GM23338 (cell line): Measurements from ENCODE around the gene ZNF282. TPM values are rescaled to one million over a fixed set of nuclear protein-coding genes. Genes with fewer than 3 reads are reported as not detected.

Experiments used
- ATAC-seq: fragments of 200-7000 bp; cut with Tn5 transposase; 3 replicates; pipeline ENCODE4 v1.9.1; 2020
- DNase-seq: peaks from one replicate; pipeline ENCODE4 v3.0.0-alpha.2; 2015; ENCODE audit warnings: low spot score
- H2AFZ ChIP-seq: fragments of 200-600 bp; sonication (generic); 2 replicates; pipeline ENCODE4 v1.8.0; 2016; ENCODE audit warnings: antibody characterized with exemption, mild to moderate bottlenecking, moderate library complexity
- H3F3A ChIP-seq: fragments of 200-600 bp; sonication (generic); replicated peaks from 2 replicates; pipeline ENCODE4 v1.8.0; 2017; ENCODE audit warnings: antibody characterized with exemption, mixed run types, low read depth
- H3K27ac ChIP-seq: fragments of 200-600 bp; sonication (generic); 2 replicates; pipeline ENCODE4 v1.6.1; 2016; ENCODE audit warnings: low read depth
- H3K27me3 ChIP-seq: fragments of 200-600 bp; sonication (generic); 2 replicates; pipeline ENCODE4 v1.8.0; 2016; ENCODE audit warnings: mild to moderate bottlenecking, mixed run types, moderate library complexity; ENCODE audit not compliant: insufficient read depth
- H3K36me3 ChIP-seq: fragments of 200-600 bp; sonication (generic); 2 replicates; pipeline ENCODE4 v1.8.0; 2016; ENCODE audit warnings: mild to moderate bottlenecking; ENCODE audit not compliant: insufficient read depth
- H3K4me1 ChIP-seq: fragments of 200-600 bp; sonication (generic); 2 replicates; pipeline ENCODE4 v1.8.0; 2016; ENCODE audit warnings: mild to moderate bottlenecking, moderate library complexity; ENCODE audit not compliant: insufficient read depth
- H3K4me2 ChIP-seq: fragments of 200-600 bp; sonication (generic); 2 replicates; pipeline ENCODE4 v1.7.1; 2017; ENCODE audit warnings: mixed run types
- H3K4me3 ChIP-seq: fragments of 200-600 bp; sonication (generic); 2 replicates; pipeline ENCODE4 v1.6.1; 2016; ENCODE audit warnings: mixed run types
- H3K79me2 ChIP-seq: fragments of 200-600 bp; sonication (generic); replicated peaks from 2 replicates; pipeline ENCODE4 v1.8.0; 2017; ENCODE audit warnings: mild to moderate bottlenecking; ENCODE audit not compliant: insufficient read depth
- H3K9me2 ChIP-seq: fragments of 200-600 bp; sonication (generic); 2 replicates; pipeline ENCODE4 v1.8.0; 2017; ENCODE audit not compliant: insufficient read depth
- H4K20me1 ChIP-seq: fragments of 200-600 bp; sonication (generic); replicated peaks from 2 replicates; pipeline ENCODE4 v1.8.0; 2017; ENCODE audit warnings: mild to moderate bottlenecking; ENCODE audit not compliant: insufficient read depth
- H3K27ac Mint-ChIP-seq: 2 replicates; pipeline ENCODE4 v1.8.0; 2020; ENCODE audit warnings: inconsistent platforms, mild to moderate bottlenecking, moderate library complexity, mixed read lengths
- H3K27me3 Mint-ChIP-seq: 3 replicates; pipeline ENCODE4 v1.8.0; 2022; ENCODE audit warnings: low read depth, mild to moderate bottlenecking, moderate library complexity, mixed read lengths, inconsistent platforms; ENCODE audit not compliant: insufficient read depth, poor library complexity
- H3K36me3 Mint-ChIP-seq: 3 replicates; pipeline ENCODE4 v1.8.0; 2021; ENCODE audit warnings: low read depth, mild to moderate bottlenecking, inconsistent platforms, moderate library complexity, mixed read lengths
- H3K4me1 Mint-ChIP-seq: 3 replicates; pipeline ENCODE4 v1.8.0; 2020; ENCODE audit warnings: mild to moderate bottlenecking, inconsistent platforms, mixed read lengths
- H3K4me3 Mint-ChIP-seq: 3 replicates; pipeline ENCODE4 v1.8.0; 2021; ENCODE audit warnings: moderate library complexity, mild to moderate bottlenecking, inconsistent platforms, mixed read lengths
- H3K9me3 Mint-ChIP-seq: 3 replicates; pipeline ENCODE4 v1.8.0; 2020; ENCODE audit warnings: moderate library complexity, mild to moderate bottlenecking, inconsistent platforms, mixed read lengths
- CREB1 ChIP-seq: fragments of 250-450 bp; sonication (Bioruptor Pico); IDR thresholded peaks from 2 replicates; pipeline ENCODE4 v1.5.0; 2020; ENCODE audit warnings: low read depth, mild to moderate bottlenecking, moderate library complexity
- JUNB ChIP-seq: IDR thresholded peaks from one replicate; pipeline ENCODE4 v1.6.1; 2016; ENCODE audit warnings: antibody characterized with exemption; ENCODE audit not compliant: unreplicated experiment
- ZNF114 ChIP-seq: fragments of 250-450 bp; sonication (Bioruptor Pico); IDR thresholded peaks from 2 replicates; pipeline ENCODE4 v1.5.0; 2020; ENCODE audit warnings: mild to moderate bottlenecking, moderate library complexity
- ZNF331 ChIP-seq: fragments of 250-450 bp; sonication (Bioruptor Pico); IDR thresholded peaks from 2 replicates; pipeline ENCODE4 v1.5.0; 2020; ENCODE audit warnings: low read depth, mild to moderate bottlenecking, moderate library complexity
- polyA plus RNA-seq: library from polyadenylated mRNA; unstranded; fragments of >200 nt; fragmentation: Nextera tagmentation; extraction: Ambion mirVana; gene quantifications from 2 replicates; pipeline ENCODE4 v1.2.1, GENCODE V29; 2016
- total RNA-seq: library from RNA; depleted of rRNA; stranded (reverse); fragments of >200 nt; shearing (Covaris generic); gene quantifications from 2 replicates; pipeline ENCODE4 v1.2.3, GENCODE V29; 2014
- TF ChIP-seq, protein P1 (sequence below): IDR thresholded peaks from 2 replicates; pipeline ENCODE4 v1.6.1; 2016; ENCODE audit warnings: antibody characterized with exemption
- TF ChIP-seq, protein P2 (sequence below), 2 experiments: fragments of 200-600 bp in 1 of 2; sonication (generic) in 1 of 2; conservative IDR thresholded peaks; 2 replicates each; pipeline versions ENCODE4 v1.5.1 to v1.6.1; 2016 to 2017; ENCODE audit warnings: antibody characterized with exemption in 2 of 2, low read depth in 2 of 2, mild to moderate bottlenecking in 2 of 2, moderate library complexity in 1 of 2
- TF ChIP-seq, protein P3 (sequence below): fragments of 250-450 bp; sonication (Bioruptor Pico); IDR thresholded peaks from 2 replicates; pipeline ENCODE4 v1.5.0; 2020; ENCODE audit warnings: mild to moderate bottlenecking, moderate library complexity

Gene ZNF282
- total and polyA plus RNA-seq, 2 experiments from 2014 or later, result 7.2 to 36.3 TPM

DNA sequence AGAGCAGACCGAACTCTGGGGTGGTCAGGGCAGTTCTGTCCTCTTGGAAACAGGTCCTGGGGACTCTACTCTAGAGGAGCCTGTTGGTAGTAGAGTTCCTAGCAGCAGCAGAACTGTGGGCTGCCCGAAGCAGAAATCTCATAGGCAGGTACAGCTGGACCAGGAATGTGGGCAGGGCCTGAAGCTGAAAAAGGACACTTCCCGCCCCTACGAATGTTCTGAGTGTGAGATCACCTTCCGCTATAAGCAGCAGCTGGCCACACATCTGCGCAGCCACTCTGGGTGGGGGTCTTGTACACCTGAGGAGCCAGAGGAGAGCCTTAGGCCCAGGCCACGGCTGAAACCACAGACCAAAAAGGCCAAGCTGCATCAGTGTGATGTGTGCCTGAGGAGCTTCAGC lies 58.3 kb downstream of the ZNF282 start:
- Histone ChIP-seq H3K4me1 (no peaks in the 10 kb centered on the region), H3K36me3 (peaks cover 19% of the 10 kb centered on the region)
- no peak for ATAC-seq

DNA sequence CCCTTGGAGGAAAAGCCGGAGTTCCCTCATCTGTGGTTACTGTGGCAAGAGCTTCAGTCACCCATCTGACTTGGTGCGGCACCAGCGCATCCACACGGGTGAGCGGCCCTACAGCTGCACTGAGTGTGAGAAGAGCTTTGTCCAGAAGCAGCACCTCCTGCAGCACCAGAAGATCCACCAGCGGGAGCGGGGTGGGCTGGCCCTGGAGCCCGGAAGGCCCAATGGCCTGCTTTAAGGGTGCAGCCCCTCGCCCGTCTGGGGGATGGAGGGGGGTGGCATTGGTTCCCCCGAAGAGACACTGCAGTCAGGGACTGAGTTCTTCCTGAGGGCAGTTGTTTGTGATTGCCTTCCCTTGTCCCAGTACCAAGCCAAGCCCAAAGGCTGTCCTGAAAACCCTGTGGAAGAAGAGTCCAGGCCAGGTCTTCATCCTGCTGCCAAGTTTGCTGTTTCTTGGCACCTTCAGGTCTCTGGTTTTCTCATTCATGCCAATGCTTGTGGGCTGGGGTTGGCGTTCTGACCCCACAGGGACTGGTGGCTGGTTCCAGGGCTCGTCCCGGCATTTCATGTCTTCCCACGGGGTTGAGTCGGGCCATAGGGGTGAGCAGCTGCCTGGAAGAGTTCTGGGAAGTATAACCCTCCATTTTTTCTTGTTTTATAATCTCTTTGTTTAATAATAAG lies 59.0 kb downstream of the ZNF282 start:
- Mint-ChIP-seq H3K36me3 (peaks cover 44% of the 10 kb centered on the region), H3K27ac (no peak overlapping the region), H3K27me3 (peaks cover 6% of the 10 kb centered on the region), H3K4me1 (no peaks in the 10 kb centered on the region), H3K4me3 (no peak overlapping the region), H3K9me3 (no peaks in the 10 kb centered on the region)
- Histone ChIP-seq H2AFZ (no peak overlapping the region), H3K27ac (no peak overlapping the region), H3K4me2 (no peak overlapping the region), H3K79me2 (0 out of 2 replicates have a peak, but pooled peaks cover 5% of the 10 kb centered on the region), H3F3A (no peaks in the 10 kb centered on the region), H3K4me3 (no peak overlapping the region), H3K36me3 (peaks cover 19% of the 10 kb centered on the region), H4K20me1 (no peaks in the 10 kb centered on the region; the same call in 1 of the 2 replicates), H3K27me3 (no peaks in the 10 kb centered on the region), H3K9me2 (no peaks in the 10 kb centered on the region), H3K4me1 (no peaks in the 10 kb centered on the region)
- ATAC-seq (no peak), DNase-seq (no peak)
- TF ChIP-seq ZNF114, result no peak

More for the DNA sequence above, 58.3 kb downstream of the ZNF282 start:
- peaks cover 12% of the 10 kb centered on the region for H3K79me2 ChIP-seq
- H3K27ac ChIP-seq, result no peak overlapping the region
- TF ChIP-seq, protein P1, sequence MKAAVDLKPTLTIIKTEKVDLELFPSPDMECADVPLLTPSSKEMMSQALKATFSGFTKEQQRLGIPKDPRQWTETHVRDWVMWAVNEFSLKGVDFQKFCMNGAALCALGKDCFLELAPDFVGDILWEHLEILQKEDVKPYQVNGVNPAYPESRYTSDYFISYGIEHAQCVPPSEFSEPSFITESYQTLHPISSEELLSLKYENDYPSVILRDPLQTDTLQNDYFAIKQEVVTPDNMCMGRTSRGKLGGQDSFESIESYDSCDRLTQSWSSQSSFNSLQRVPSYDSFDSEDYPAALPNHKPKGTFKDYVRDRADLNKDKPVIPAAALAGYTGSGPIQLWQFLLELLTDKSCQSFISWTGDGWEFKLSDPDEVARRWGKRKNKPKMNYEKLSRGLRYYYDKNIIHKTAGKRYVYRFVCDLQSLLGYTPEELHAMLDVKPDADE, result no peak
- no peak overlapping the region for H3K4me3 ChIP-seq
- H3F3A ChIP-seq, result no peaks in the 10 kb centered on the region
- Mint-ChIP-seq H3K27ac (no peak overlapping the region), H3K4me1 (no peaks in the 10 kb centered on the region), H3K4me3 (no peak overlapping the region), H3K9me3 (no peaks in the 10 kb centered on the region), H3K36me3 (peaks cover 44% of the 10 kb centered on the region), H3K27me3 (peaks cover 6% of the 10 kb centered on the region)
- no peak overlapping the region for H2AFZ ChIP-seq
- DNase-seq, result no peak
- H4K20me1 ChIP-seq, result no peaks in the 10 kb centered on the region; the same call in 1 of the 2 replicates
- H3K27me3 ChIP-seq, result no peaks in the 10 kb centered on the region
- H3K9me2 ChIP-seq, result no peaks in the 10 kb centered on the region
- H3K4me2 ChIP-seq, result no peak overlapping the region

GRCh38 chr7:149255174-149255573 lies 59.8 kb downstream of the ZNF282 start:
- Histone ChIP-seq H3K79me2 (no peaks in the 10 kb centered on the region), H3K36me3 (peaks cover 19% of the 10 kb centered on the region), H3K27ac (no peak overlapping the region), H4K20me1 (no peaks in the 10 kb centered on the region; the same call in 1 of the 2 replicates), H3K27me3 (no peaks in the 10 kb centered on the region), H3F3A (no peaks in the 10 kb centered on the region), H2AFZ (no peak overlapping the region), H3K4me2 (no peak overlapping the region), H3K4me3 (no peak overlapping the region), H3K9me2 (no peaks in the 10 kb centered on the region), H3K4me1 (no peaks in the 10 kb centered on the region)
- H3K27me3 Mint-ChIP-seq, result peaks cover 6% of the 10 kb centered on the region
- no peaks in the 10 kb centered on the region for H3K4me1 Mint-ChIP-seq
- H3K27ac Mint-ChIP-seq, result no peak overlapping the region
- H3K9me3 Mint-ChIP-seq, result no peaks in the 10 kb centered on the region
- no peak for DNase-seq
- ATAC-seq, result no peak
- no peak overlapping the region; the same call in 2 of the 3 replicates for H3K4me3 Mint-ChIP-seq
- H3K36me3 Mint-ChIP-seq, result peaks cover 42% of the 10 kb centered on the region
- TF ChIP-seq, protein P2, sequence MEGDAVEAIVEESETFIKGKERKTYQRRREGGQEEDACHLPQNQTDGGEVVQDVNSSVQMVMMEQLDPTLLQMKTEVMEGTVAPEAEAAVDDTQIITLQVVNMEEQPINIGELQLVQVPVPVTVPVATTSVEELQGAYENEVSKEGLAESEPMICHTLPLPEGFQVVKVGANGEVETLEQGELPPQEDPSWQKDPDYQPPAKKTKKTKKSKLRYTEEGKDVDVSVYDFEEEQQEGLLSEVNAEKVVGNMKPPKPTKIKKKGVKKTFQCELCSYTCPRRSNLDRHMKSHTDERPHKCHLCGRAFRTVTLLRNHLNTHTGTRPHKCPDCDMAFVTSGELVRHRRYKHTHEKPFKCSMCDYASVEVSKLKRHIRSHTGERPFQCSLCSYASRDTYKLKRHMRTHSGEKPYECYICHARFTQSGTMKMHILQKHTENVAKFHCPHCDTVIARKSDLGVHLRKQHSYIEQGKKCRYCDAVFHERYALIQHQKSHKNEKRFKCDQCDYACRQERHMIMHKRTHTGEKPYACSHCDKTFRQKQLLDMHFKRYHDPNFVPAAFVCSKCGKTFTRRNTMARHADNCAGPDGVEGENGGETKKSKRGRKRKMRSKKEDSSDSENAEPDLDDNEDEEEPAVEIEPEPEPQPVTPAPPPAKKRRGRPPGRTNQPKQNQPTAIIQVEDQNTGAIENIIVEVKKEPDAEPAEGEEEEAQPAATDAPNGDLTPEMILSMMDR (conservative IDR thresholded peaks at IDR 0.05; ENCODE audit: low read depth in 2 of 2), result no peak
- TF ChIP-seq JUNB (no peak), CREB1 (no peak), ZNF331 (CRISPR knock-in tag) (no peak)
- TF ChIP-seq, protein P3, sequence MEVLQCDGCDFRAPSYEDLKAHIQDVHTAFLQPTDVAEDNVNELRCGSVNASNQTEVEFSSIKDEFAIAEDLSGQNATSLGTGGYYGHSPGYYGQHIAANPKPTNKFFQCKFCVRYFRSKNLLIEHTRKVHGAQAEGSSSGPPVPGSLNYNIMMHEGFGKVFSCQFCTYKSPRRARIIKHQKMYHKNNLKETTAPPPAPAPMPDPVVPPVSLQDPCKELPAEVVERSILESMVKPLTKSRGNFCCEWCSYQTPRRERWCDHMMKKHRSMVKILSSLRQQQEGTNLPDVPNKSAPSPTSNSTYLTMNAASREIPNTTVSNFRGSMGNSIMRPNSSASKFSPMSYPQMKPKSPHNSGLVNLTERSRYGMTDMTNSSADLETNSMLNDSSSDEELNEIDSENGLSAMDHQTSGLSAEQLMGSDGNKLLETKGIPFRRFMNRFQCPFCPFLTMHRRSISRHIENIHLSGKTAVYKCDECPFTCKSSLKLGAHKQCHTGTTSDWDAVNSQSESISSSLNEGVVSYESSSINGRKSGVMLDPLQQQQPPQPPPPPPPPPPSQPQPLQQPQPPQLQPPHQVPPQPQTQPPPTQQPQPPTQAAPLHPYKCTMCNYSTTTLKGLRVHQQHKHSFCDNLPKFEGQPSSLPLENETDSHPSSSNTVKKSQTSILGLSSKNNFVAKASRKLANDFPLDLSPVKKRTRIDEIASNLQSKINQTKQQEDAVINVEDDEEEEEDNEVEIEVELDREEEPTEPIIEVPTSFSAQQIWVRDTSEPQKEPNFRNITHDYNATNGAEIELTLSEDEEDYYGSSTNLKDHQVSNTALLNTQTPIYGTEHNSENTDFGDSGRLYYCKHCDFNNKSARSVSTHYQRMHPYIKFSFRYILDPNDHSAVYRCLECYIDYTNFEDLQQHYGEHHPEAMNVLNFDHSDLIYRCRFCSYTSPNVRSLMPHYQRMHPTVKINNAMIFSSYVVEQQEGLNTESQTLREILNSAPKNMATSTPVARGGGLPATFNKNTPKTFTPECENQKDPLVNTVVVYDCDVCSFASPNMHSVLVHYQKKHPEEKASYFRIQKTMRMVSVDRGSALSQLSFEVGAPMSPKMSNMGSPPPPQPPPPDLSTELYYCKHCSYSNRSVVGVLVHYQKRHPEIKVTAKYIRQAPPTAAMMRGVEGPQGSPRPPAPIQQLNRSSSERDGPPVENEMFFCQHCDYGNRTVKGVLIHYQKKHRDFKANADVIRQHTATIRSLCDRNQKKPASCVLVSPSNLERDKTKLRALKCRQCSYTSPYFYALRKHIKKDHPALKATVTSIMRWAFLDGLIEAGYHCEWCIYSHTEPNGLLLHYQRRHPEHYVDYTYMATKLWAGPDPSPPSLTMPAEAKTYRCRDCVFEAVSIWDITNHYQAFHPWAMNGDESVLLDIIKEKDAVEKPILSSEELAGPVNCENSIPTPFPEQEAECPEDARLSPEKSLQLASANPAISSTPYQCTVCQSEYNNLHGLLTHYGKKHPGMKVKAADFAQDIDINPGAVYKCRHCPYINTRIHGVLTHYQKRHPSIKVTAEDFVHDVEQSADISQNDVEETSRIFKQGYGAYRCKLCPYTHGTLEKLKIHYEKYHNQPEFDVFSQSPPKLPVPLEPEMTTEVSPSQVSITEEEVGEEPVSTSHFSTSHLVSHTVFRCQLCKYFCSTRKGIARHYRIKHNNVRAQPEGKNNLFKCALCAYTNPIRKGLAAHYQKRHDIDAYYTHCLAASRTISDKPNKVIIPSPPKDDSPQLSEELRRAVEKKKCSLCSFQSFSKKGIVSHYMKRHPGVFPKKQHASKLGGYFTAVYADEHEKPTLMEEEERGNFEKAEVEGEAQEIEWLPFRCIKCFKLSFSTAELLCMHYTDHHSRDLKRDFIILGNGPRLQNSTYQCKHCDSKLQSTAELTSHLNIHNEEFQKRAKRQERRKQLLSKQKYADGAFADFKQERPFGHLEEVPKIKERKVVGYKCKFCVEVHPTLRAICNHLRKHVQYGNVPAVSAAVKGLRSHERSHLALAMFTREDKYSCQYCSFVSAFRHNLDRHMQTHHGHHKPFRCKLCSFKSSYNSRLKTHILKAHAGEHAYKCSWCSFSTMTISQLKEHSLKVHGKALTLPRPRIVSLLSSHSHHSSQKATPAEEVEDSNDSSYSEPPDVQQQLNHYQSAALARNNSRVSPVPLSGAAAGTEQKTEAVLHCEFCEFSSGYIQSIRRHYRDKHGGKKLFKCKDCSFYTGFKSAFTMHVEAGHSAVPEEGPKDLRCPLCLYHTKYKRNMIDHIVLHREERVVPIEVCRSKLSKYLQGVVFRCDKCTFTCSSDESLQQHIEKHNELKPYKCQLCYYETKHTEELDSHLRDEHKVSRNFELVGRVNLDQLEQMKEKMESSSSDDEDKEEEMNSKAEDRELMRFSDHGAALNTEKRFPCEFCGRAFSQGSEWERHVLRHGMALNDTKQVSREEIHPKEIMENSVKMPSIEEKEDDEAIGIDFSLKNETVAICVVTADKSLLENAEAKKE (CRISPR knock-in tag), result no peak
